Hypothalamus (tissue), 51 donors: Measurements from ENCODE around the gene OR9Q1.
A peak's percentile ranks its signal among the peaks of the same experiment; 100 is the strongest.
"Not testable (repeated sequence)": the region's sequence is repeated elsewhere in the genome, so short reads cannot be mapped to it uniquely, and the experiment has no call there.

Experiments used
- DNase-seq, 51 donors: peaks; one replicate each; lab custom pipeline; 2025; lab: John Stamatoyannopoulos, UW

OR9Q1 gene

GRCh38 chr11:58125469-58125868 is 101.8 kb downstream of the OR9Q1 start, which contains the start of gene OR9I1:
Gene OR9I1 (minus strand): TSS chr11:58125530. CDS start chr11:58119444, 6,086 bp downstream.
- DNase-seq, result no peak

GRCh38 chr11:58127350-58127749 is 103.7 kb downstream of the OR9Q1 start:
- DNase-seq, result peak in 1 of 51 donors; percentile 21

- DNase-seq, result no peak
Observed at GRCh38 chr11:58133309-58134076, 109.8 kb downstream of the OR9Q1 start.

- no peak for DNase-seq
Observed at GRCh38 chr11:58134151-58134550, 110.5 kb downstream of the OR9Q1 start.

- no peak for DNase-seq
Observed at GRCh38 chr11:58135171-58135570, 111.5 kb downstream of the OR9Q1 start.

- DNase-seq, result peak in 2 of 51 donors; percentile 1 to 5
Observed at GRCh38 chr11:58142761-58143160, 119.1 kb downstream of the OR9Q1 start.

- DNase-seq, result no peak
Observed at GRCh38 chr11:58152781-58153180, 129.1 kb downstream of the OR9Q1 start.

- DNase-seq, result no peak
Observed at GRCh38 chr11:58164389-58164788, 140.7 kb downstream of the OR9Q1 start.

- no peak for DNase-seq
Observed at GRCh38 chr11:58164990-58165389, 141.3 kb downstream of the OR9Q1 start.

- DNase-seq, result no peak
Observed at GRCh38 chr11:58165504-58166106, 141.9 kb downstream of the OR9Q1 start.

- no peak for DNase-seq
Observed at GRCh38 chr11:58177409-58178054, 153.9 kb downstream of the OR9Q1 start.

- DNase-seq, result no peak
Observed at GRCh38 chr11:58178444-58178843, 154.8 kb downstream of the OR9Q1 start.

GRCh38 chr11:58179648-58180047 is 156.0 kb downstream of the OR9Q1 start:
- no peak for DNase-seq

- no peak for DNase-seq
Observed at GRCh38 chr11:58186938-58187337, 163.3 kb downstream of the OR9Q1 start.

- no peak for DNase-seq
Observed at GRCh38 chr11:58188770-58189169, 165.1 kb downstream of the OR9Q1 start, which contains the start of gene OR9Q2. Gene OR9Q2 (plus strand): TSS chr11:58189070. CDS start chr11:58190491, 1,421 bp downstream.

- no peak for DNase-seq
Observed at GRCh38 chr11:58192229-58192628, 168.5 kb downstream of the OR9Q1 start.

GRCh38 chr11:58193391-58193790 is 169.7 kb downstream of the OR9Q1 start:
- no peak for DNase-seq

GRCh38 chr11:58195939-58196338 is 172.3 kb downstream of the OR9Q1 start:
- no peak for DNase-seq

GRCh38 chr11:58199271-58199670 is 175.6 kb downstream of the OR9Q1 start:
- no peak for DNase-seq

- DNase-seq, result no peak
Observed at GRCh38 chr11:58204042-58204441, 180.4 kb downstream of the OR9Q1 start, which contains the start of gene OR1S2. Gene OR1S2 (minus strand): TSS chr11:58204142. CDS start chr11:58204142, 0 bp downstream.

GRCh38 chr11:58212420-58212819 is 188.7 kb downstream of the OR9Q1 start, which contains the start of gene OR1S1:
Gene OR1S1 (plus strand): TSS chr11:58212720.
- not testable (repeated sequence) for DNase-seq
